K562 (cell line): ENCODE results near the gene ZCCHC3. TPM values are rescaled to one million over a fixed set of nuclear protein-coding genes. Genes with fewer than 3 reads are reported as not detected.

Source experiments
- BRD4 ChIP-seq: fragments of 200-600 bp; sonication (generic); IDR thresholded peaks from 2 replicates; pipeline ENCODE4 v1.6.1; 2017; ENCODE audit warnings: inconsistent platforms
- CBX1 ChIP-seq: sonication (generic); IDR thresholded peaks from 2 replicates; pipeline ENCODE4 v1.6.1; 2016; ENCODE audit warnings: antibody characterized with exemption, low read depth, mild to moderate bottlenecking
- CCNT2 ChIP-seq: IDR thresholded peaks from 2 replicates; pipeline ENCODE4 v1.6.1; 2011; ENCODE audit warnings: borderline replicate concordance, low read depth, mild to moderate bottlenecking, moderate library complexity, mixed read lengths, low read length; ENCODE audit not compliant: insufficient read length; ENCODE audit errors: extremely low read depth
- EGR1 ChIP-seq: fragments of 450-650 bp; conservative IDR thresholded peaks from 2 replicates; pipeline ENCODE4 v1.6.1; 2017; ENCODE audit warnings: mild to moderate bottlenecking
- EP400 ChIP-seq: fragments of 450-650 bp; IDR thresholded peaks from 2 replicates; pipeline ENCODE4 v1.6.1; 2017; ENCODE audit warnings: antibody characterized with exemption, mild to moderate bottlenecking, moderate library complexity
- MAFF ChIP-seq: IDR thresholded peaks from 2 replicates; pipeline ENCODE4 v1.6.1; 2012; ENCODE audit warnings: low read length, improper control_type of control experiment
- MAZ ChIP-seq, 2 experiments: fragments of 450-650 bp in 1 of 2; sonication (generic) in 1 of 2; formaldehyde crosslinking; IDR thresholded peaks in 1 of 2; conservative IDR thresholded peaks in 1 of 2; 2 replicates each; pipeline versions ENCODE4 v1.4.0 to v1.5.0; 2020; ENCODE audit warnings: mild to moderate bottlenecking in 1 of 2, missing genetic modification reagents in 1 of 2
- POLR2G ChIP-seq: fragments of 200-400 bp; formaldehyde crosslinking; IDR thresholded peaks from 2 replicates; pipeline ENCODE4 v1.6.1; 2017; ENCODE audit warnings: low read depth, mild to moderate bottlenecking, antibody characterized with exemption, low read length, moderate library complexity
- PTBP1 ChIP-seq: fragments of 200-400 bp; formaldehyde crosslinking; IDR thresholded peaks from 2 replicates; pipeline ENCODE4 v1.6.1; 2017; ENCODE audit warnings: low read depth, low read length
- RBBP5 ChIP-seq: fragments of 200-600 bp; sonication (generic); IDR thresholded peaks from 2 replicates; pipeline ENCODE4 v1.6.1; 2012; ENCODE audit warnings: borderline replicate concordance, mild to moderate bottlenecking, low read length, control low read depth, inconsistent platforms; ENCODE audit not compliant: insufficient read depth, poor library complexity, severe bottlenecking
- SIN3A ChIP-seq, 2 experiments: fragments of 150-350 bp in 1 of 2; IDR thresholded peaks; 2 replicates each; pipeline ENCODE4 v1.6.1; 2011 to 2016; ENCODE audit warnings: borderline replicate concordance in 2 of 2, low read depth in 2 of 2, low read length in 2 of 2, mild to moderate bottlenecking in 2 of 2, moderate library complexity in 2 of 2; ENCODE audit not compliant: control insufficient read depth in 1 of 2
- SRSF1 ChIP-seq: fragments of 200-400 bp; formaldehyde crosslinking; IDR thresholded peaks from 2 replicates; pipeline ENCODE4 v1.6.1; 2017; ENCODE audit warnings: mild to moderate bottlenecking, low read depth, low read length, moderate library complexity
- TRIM24 ChIP-seq, 2 experiments: fragments of 450-650 bp; IDR thresholded peaks; 2 replicates each; pipeline ENCODE4 v1.6.1; 2016
- polyA plus RNA-seq, 8 experiments: library from polyadenylated mRNA; depleted of rRNA in 4 of 8; stranded (reverse) in 5 of 8; unstranded in 3 of 8; fragments of >200 nt; fragmentation: Nextera tagmentation in 2 of 8; fragmentation: Illumina TruSeq in 1 of 8; extraction: Ambion mirVana in 2 of 8; extraction: Trizol in 1 of 8; gene quantifications; 2 replicates each; pipeline versions ENCODE4 v1.2.1 to v1.2.3, GENCODE V29; 2011 to 2014; ENCODE audit warnings: inconsistent platforms in 1 of 8, missing spikeins in 1 of 8
- total RNA-seq, 7 experiments: library from RNA; depleted of rRNA in 6 of 7; stranded (reverse); fragments of >200 nt in 6 of 7; fragmentation: Illumina TruSeq in 2 of 7; extraction: Trizol in 2 of 7; gene quantifications; 2 replicates each; pipeline versions ENCODE4 v1.2.1 to v1.2.3, GENCODE V29; 2011 to 2021; ENCODE audit warnings: low replicate concordance in 1 of 7
- TF ChIP-seq, protein P1 (sequence below): sonication (generic); formaldehyde crosslinking; IDR thresholded peaks from 2 replicates; pipeline ENCODE4 v1.8.1; 2023; ENCODE audit warnings: mild to moderate bottlenecking, missing genetic modification reagents
- TF ChIP-seq, protein P2 (sequence below): fragments of 150-350 bp; IDR thresholded peaks from 2 replicates; pipeline ENCODE4 v1.6.1; 2014; ENCODE audit warnings: low read depth, mild to moderate bottlenecking, low read length, borderline replicate concordance
- TF ChIP-seq, protein P3 (sequence below): sonication (generic); formaldehyde crosslinking; IDR thresholded peaks from 2 replicates; pipeline ENCODE4 v1.8.0; 2022; ENCODE audit warnings: missing genetic modification reagents, mild to moderate bottlenecking, moderate library complexity, borderline replicate concordance
- TF ChIP-seq, protein P4 (sequence below): fragments of 450-650 bp; conservative IDR thresholded peaks from 2 replicates; pipeline ENCODE4 v1.6.1; 2016; ENCODE audit warnings: missing genetic modification characterization, low read depth, mild to moderate bottlenecking, control low read depth, missing compliant biosample characterization

Gene ZCCHC3
- total and polyA plus RNA-seq, 9 of the 15 experiments (the other 6 are each of a cell fraction or from before 2014, with no cell fraction given): 2.8 to 23.3 (median 16.5) TPM

DNA sequence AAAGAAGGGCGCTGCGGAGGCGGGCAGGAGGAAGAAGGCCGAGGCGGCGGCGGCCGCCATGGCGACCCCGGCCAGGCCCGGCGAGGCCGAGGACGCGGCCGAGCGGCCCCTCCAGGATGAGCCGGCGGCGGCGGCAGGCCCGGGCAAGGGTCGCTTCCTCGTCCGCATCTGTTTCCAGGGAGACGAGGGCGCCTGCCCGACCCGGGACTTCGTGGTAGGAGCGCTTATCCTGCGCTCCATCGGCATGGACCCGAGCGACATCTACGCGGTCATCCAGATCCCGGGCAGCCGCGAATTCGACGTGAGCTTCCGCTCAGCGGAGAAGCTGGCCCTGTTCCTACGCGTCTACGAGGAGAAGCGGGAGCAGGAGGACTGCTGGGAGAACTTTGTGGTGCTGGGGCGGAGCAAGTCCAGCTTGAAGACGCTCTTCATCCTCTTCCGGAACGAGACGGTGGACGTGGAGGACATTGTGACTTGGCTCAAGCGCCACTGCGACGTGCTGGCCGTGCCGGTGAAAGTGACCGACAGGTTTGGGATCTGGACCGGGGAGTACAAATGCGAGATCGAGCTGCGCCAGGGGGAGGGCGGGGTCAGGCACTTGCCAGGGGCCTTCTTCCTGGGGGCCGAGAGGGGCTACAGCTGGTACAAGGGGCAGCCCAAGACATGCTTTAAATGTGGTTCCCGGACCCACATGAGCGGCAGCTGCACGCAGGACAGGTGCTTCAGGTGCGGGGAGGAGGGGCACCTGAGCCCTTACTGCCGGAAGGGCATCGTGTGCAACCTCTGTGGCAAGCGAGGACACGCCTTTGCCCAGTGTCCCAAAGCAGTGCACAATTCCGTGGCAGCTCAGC is 780 bp downstream of the ZCCHC3 start (continued):
- TF ChIP-seq, protein P1, sequence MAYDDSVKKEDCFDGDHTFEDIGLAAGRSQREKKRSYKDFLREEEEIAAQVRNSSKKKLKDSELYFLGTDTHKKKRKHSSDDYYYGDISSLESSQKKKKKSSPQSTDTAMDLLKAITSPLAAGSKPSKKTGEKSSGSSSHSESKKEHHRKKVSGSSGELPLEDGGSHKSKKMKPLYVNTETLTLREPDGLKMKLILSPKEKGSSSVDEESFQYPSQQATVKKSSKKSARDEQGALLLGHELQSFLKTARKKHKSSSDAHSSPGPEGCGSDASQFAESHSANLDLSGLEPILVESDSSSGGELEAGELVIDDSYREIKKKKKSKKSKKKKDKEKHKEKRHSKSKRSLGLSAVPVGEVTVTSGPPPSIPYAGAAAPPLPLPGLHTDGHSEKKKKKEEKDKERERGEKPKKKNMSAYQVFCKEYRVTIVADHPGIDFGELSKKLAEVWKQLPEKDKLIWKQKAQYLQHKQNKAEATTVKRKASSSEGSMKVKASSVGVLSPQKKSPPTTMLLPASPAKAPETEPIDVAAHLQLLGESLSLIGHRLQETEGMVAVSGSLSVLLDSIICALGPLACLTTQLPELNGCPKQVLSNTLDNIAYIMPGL: peak; percentile 39; the same call in 1 of the 2 replicates
- TF ChIP-seq MAFF (no peak), CBX1 (no peak), RBBP5 (peak; percentile 84), BRD4 (peak; percentile 1; the same call in 1 of the 2 replicates), CCNT2 (no peak), MAZ (CRISPR knock-in tag; conservative IDR thresholded peaks at IDR 0.05 in 1 of 2, IDR thresholded peaks at IDR 0.05 in 1 of 2) (peak in 1 of 2 experiments; percentile 41; a peak in 1 of 4 replicates), POLR2G (peak; percentile 16; the same call in 1 of the 2 replicates), SIN3A (IDR thresholded peaks at IDR 0.05; ENCODE audit: borderline replicate concordance in 2 of 2, control insufficient read depth in 1 of 2, low read depth in 2 of 2, low read length in 2 of 2) (0 out of 4 replicates have a peak, but pooled peaks of 1 of the 2 experiments have one; percentile 27), PTBP1 (no peak), SRSF1 (no peak), EGR1 (no peak), EP400 (peak; percentile 29; the same call in 1 of the 2 replicates), TRIM24 (IDR thresholded peaks at IDR 0.05) (peak in 1 of 2 experiments; percentile 18; a peak in 1 of 4 replicates)
- TF ChIP-seq, protein P2, sequence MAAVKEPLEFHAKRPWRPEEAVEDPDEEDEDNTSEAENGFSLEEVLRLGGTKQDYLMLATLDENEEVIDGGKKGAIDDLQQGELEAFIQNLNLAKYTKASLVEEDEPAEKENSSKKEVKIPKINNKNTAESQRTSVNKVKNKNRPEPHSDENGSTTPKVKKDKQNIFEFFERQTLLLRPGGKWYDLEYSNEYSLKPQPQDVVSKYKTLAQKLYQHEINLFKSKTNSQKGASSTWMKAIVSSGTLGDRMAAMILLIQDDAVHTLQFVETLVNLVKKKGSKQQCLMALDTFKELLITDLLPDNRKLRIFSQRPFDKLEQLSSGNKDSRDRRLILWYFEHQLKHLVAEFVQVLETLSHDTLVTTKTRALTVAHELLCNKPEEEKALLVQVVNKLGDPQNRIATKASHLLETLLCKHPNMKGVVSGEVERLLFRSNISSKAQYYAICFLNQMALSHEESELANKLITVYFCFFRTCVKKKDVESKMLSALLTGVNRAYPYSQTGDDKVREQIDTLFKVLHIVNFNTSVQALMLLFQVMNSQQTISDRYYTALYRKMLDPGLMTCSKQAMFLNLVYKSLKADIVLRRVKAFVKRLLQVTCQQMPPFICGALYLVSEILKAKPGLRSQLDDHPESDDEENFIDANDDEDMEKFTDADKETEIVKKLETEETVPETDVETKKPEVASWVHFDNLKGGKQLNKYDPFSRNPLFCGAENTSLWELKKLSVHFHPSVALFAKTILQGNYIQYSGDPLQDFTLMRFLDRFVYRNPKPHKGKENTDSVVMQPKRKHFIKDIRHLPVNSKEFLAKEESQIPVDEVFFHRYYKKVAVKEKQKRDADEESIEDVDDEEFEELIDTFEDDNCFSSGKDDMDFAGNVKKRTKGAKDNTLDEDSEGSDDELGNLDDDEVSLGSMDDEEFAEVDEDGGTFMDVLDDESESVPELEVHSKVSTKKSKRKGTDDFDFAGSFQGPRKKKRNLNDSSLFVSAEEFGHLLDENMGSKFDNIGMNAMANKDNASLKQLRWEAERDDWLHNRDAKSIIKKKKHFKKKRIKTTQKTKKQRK: no peak
- TF ChIP-seq, protein P3, sequence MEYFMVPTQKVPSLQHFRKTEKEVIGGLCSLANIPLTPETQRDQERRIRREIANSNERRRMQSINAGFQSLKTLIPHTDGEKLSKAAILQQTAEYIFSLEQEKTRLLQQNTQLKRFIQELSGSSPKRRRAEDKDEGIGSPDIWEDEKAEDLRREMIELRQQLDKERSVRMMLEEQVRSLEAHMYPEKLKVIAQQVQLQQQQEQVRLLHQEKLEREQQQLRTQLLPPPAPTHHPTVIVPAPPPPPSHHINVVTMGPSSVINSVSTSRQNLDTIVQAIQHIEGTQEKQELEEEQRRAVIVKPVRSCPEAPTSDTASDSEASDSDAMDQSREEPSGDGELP (CRISPR knock-in tag): peak; percentile 52; the same call in 1 of the 2 replicates
- TF ChIP-seq, protein P4, sequence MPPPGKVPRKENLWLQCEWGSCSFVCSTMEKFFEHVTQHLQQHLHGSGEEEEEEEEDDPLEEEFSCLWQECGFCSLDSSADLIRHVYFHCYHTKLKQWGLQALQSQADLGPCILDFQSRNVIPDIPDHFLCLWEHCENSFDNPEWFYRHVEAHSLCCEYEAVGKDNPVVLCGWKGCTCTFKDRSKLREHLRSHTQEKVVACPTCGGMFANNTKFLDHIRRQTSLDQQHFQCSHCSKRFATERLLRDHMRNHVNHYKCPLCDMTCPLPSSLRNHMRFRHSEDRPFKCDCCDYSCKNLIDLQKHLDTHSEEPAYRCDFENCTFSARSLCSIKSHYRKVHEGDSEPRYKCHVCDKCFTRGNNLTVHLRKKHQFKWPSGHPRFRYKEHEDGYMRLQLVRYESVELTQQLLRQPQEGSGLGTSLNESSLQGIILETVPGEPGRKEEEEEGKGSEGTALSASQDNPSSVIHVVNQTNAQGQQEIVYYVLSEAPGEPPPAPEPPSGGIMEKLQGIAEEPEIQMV (tag): peak; percentile 89
